HepG2 (cell line): ENCODE results near the gene COL5A1. TPM values are rescaled to one million over a fixed set of nuclear protein-coding genes. Genes with fewer than 3 reads are reported as not detected.

Experiments used
- ATAC-seq: fragments of 200-7000 bp; cut with Tn5 transposase; 3 replicates; pipeline ENCODE4 v1.9.1; 2020; ENCODE audit warnings: mild to moderate bottlenecking, moderate library complexity
- BruUV-seq: library from RNA; stranded (reverse); fragments of 400-500 nt; replicated peaks from 2 replicates; lab custom pipeline; 2021; lab: Mats Ljungman, UMichigan
- CTCF ChIA-PET: fragments of 300-600 bp; formaldehyde crosslinking; extraction: SDS; loops from one replicate; lab custom pipeline; 2021; ENCODE audit warnings: low total read pairs, inconsistent platforms, low intra/inter-chr PET ratio; lab: Yijun Ruan, JAX
- POLR2A ChIA-PET: fragments of 350-600 bp; sonication (Branson Sonifier 250); formaldehyde crosslinking; loops from one replicate; lab custom pipeline; 2020; ENCODE audit warnings: antibody characterized with exemption, inconsistent platforms; lab: Yijun Ruan, JAX
- DNase-seq: peaks from one replicate; pipeline ENCODE4 v3.0.0-alpha.2; 2015; ENCODE audit warnings: low spot score
- FAIRE-seq: peaks from 3 replicates; lab custom pipeline; 2011; peaks lifted over from hg19 to GRCh38; lab: Jason Lieb, UNC
- H2AFZ ChIP-seq: one replicate; pipeline ENCODE4 v1.6.1; 2011; ENCODE audit warnings: low read length, inconsistent platforms
- H3K27ac ChIP-seq: fragments of 300-600 bp; 3 replicates; pipeline ENCODE4 v1.8.0; 2011; ENCODE audit warnings: mixed run types, mild to moderate bottlenecking, mixed read lengths, low read length, inconsistent platforms; ENCODE audit not compliant: insufficient read depth; ENCODE audit errors: extremely low read length
- H3K27me3 ChIP-seq, 2 experiments: fragments of 200-600 bp in 1 of 2; 2 replicates in 1 of 2; 3 replicates in 1 of 2; pipeline versions ENCODE4 v1.6.0 to v1.8.0; 2011; ENCODE audit warnings: low read length in 2 of 2, mild to moderate bottlenecking in 2 of 2, moderate library complexity in 2 of 2, inconsistent platforms in 1 of 2; ENCODE audit not compliant: insufficient read depth in 2 of 2, control insufficient read depth in 1 of 2
- H3K36me3 ChIP-seq, 2 experiments: fragments of 200-600 bp in 1 of 2; replicated peaks in 1 of 2; 2 replicates in 1 of 2; 3 replicates in 1 of 2; pipeline versions ENCODE4 v1.5.1 to v1.8.0; 2011; ENCODE audit warnings: low read length in 2 of 2, inconsistent platforms in 1 of 2; ENCODE audit not compliant: insufficient read depth in 2 of 2, control insufficient read depth in 1 of 2
- H3K4me1 ChIP-seq: 2 replicates; pipeline ENCODE4 v1.5.1; 2012; ENCODE audit warnings: low read length, inconsistent platforms; ENCODE audit not compliant: insufficient read depth
- H3K4me2 ChIP-seq: 2 replicates; pipeline ENCODE4 v1.6.0; 2011; ENCODE audit warnings: low read depth, low read length, inconsistent platforms
- H3K4me3 ChIP-seq, 3 experiments: fragments of 200-600 bp in 1 of 3; sonication (generic), shearing (Covaris generic) in 1 of 3; replicated peaks in 1 of 3; 2 replicates each; pipeline ENCODE4 v1.5.1; 2011 to 2016; ENCODE audit warnings: low read length in 3 of 3, inconsistent platforms in 2 of 3, low read depth in 2 of 3, mild to moderate bottlenecking in 2 of 3, control low read depth in 1 of 3, mixed read lengths in 1 of 3; ENCODE audit not compliant: insufficient read depth in 1 of 3
- H3K79me2 ChIP-seq: one replicate; pipeline ENCODE4 v1.6.1; 2011; ENCODE audit warnings: low read length, inconsistent platforms; ENCODE audit not compliant: insufficient read depth
- H3K9ac ChIP-seq: 2 replicates; pipeline ENCODE4 v1.6.0; 2011; ENCODE audit warnings: mild to moderate bottlenecking, low read depth, low read length, inconsistent platforms; ENCODE audit not compliant: insufficient read depth
- H3K9me3 ChIP-seq: 2 replicates; pipeline ENCODE4 v1.5.1; 2012; ENCODE audit warnings: mild to moderate bottlenecking, low read length
- H4K20me1 ChIP-seq: 2 replicates; pipeline ENCODE4 v1.6.0; 2011; ENCODE audit warnings: inconsistent platforms, mild to moderate bottlenecking, low read length, moderate library complexity; ENCODE audit not compliant: insufficient read depth
- CEBPG ChIP-seq: IDR thresholded peaks from 2 replicates; pipeline ENCODE4 v1.6.1; 2016
- HHEX ChIP-seq: IDR thresholded peaks from 2 replicates; pipeline ENCODE4 v1.6.1; 2016; ENCODE audit warnings: control low read depth
- HMGXB3 ChIP-seq: sonication (generic); formaldehyde crosslinking; IDR thresholded peaks from 2 replicates; pipeline ENCODE4 v1.4.0; 2020; ENCODE audit warnings: missing genetic modification reagents, borderline replicate concordance
- KLF9 ChIP-seq: IDR thresholded peaks from 2 replicates; pipeline ENCODE4 v1.6.1; 2016; ENCODE audit warnings: low read depth
- MXD4 ChIP-seq: IDR thresholded peaks from 2 replicates; pipeline ENCODE4 v1.6.1; 2016; ENCODE audit warnings: mild to moderate bottlenecking, missing biosample characterization, missing genetic modification reagents
- NR1H2 ChIP-seq: sonication (generic); formaldehyde crosslinking; IDR thresholded peaks from 2 replicates; pipeline ENCODE4 v1.8.1; 2022; ENCODE audit warnings: low read depth, missing genetic modification reagents, borderline replicate concordance
- ZBTB39 ChIP-seq: sonication (generic); formaldehyde crosslinking; IDR thresholded peaks from 2 replicates; pipeline ENCODE4 v1.5.0; 2020; ENCODE audit warnings: missing genetic modification reagents
- ZBTB43 ChIP-seq: sonication (generic); formaldehyde crosslinking; conservative IDR thresholded peaks from 2 replicates; pipeline ENCODE4 v1.4.0; 2020; ENCODE audit warnings: missing genetic modification reagents
- ZEB1 ChIP-seq: IDR thresholded peaks from 2 replicates; pipeline ENCODE4 v1.6.1; 2012; ENCODE audit warnings: mild to moderate bottlenecking, low read depth, inconsistent platforms; ENCODE audit not compliant: insufficient replicate concordance
- ZNF160 ChIP-seq: sonication (generic); formaldehyde crosslinking; IDR thresholded peaks from 2 replicates; pipeline ENCODE4 v1.8.0; 2022; ENCODE audit warnings: mild to moderate bottlenecking, inconsistent platforms, missing genetic modification reagents
- ZNF234 ChIP-seq: sonication (generic); formaldehyde crosslinking; conservative IDR thresholded peaks from 2 replicates; pipeline ENCODE4 v1.5.1; 2020; ENCODE audit warnings: mild to moderate bottlenecking, missing genetic modification reagents
- ZNF251 ChIP-seq: sonication (generic); formaldehyde crosslinking; IDR thresholded peaks from 2 replicates; pipeline ENCODE4 v1.9.0; 2021; ENCODE audit warnings: mild to moderate bottlenecking, missing genetic modification reagents
- WGBS: methylation state at CpG from one replicate; pipeline ENCODE4 v1.1.6; 2017; ENCODE audit warnings: low lambda C conversion rate; 5-methylcytosine and 5-hydroxymethylcytosine counted together
- in situ Hi-C: cut with HindIII; loops from 2 replicates; pipeline ENCODE4 v1.10.0; 2017; ENCODE audit warnings: low pct_unique_long_range_greater_than_20kb; ENCODE audit not compliant: extremely low pct_ligation_motif_present
- intact Hi-C: fragments of 100-400 bp; cut with micrococcal nuclease; formaldehyde crosslinking; loops from one replicate; pipeline ENCODE4 v1.10.0; 2022; ENCODE audit not compliant: unreplicated experiment
- polyA plus RNA-seq, 8 experiments: library from polyadenylated mRNA; depleted of rRNA in 3 of 8; stranded (reverse) in 7 of 8; unstranded in 1 of 8; fragments of >200 nt; fragmentation: Illumina TruSeq in 4 of 8; extraction: Trizol in 4 of 8; gene quantifications; 2 replicates each; pipeline versions ENCODE4 v1.2.1 to v1.2.3, GENCODE V29; 2011 to 2016; ENCODE audit warnings: low read depth in 4 of 8, missing spikeins in 1 of 8, mixed read lengths in 1 of 8; ENCODE audit not compliant: insufficient read depth in 1 of 8
- total RNA-seq, 5 experiments: library from RNA; depleted of rRNA; stranded (reverse); fragments of >200 nt; fragmentation: Illumina TruSeq; extraction: Trizol; gene quantifications; 2 replicates each; pipeline ENCODE4 v1.2.3, GENCODE V29; 2016; ENCODE audit warnings: low read depth in 1 of 5
- TF ChIP-seq, protein P1 (sequence below): sonication (generic); formaldehyde crosslinking; IDR thresholded peaks from 2 replicates; pipeline ENCODE4 v1.5.1; 2020; ENCODE audit warnings: mild to moderate bottlenecking, missing genetic modification reagents, moderate library complexity
- TF ChIP-seq, protein P2 (sequence below): sonication (generic); formaldehyde crosslinking; IDR thresholded peaks from 2 replicates; pipeline ENCODE4 v1.9.0; 2021; ENCODE audit warnings: missing genetic modification reagents, mild to moderate bottlenecking, borderline replicate concordance

Gene COL5A1
- total and polyA plus RNA-seq, 2 of the 13 experiments (the other 11 are each of a cell fraction or from before 2014, with no cell fraction given): not detected

DNA sequence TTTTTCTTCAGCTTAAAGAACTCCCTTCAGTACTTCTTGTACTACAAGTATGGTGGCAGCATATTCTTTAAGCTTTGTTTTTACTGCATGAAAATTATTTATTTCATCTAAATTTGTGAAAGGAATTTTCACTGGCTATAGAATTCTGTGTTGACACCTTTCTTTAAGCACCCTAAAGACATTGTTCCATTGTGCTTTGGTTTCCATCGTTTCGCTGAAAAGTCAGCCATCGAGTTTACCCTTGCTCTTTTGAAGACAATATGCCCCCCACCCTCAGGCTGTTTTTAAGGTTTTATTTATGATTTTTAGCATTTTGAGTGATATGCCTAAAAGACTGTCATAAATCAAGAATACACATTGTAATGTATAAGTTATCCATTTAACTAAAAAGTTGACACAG lies 27.3 kb upstream of the COL5A1 start (continued):
- TF ChIP-seq ZBTB39: no peak

- intact Hi-C loops (no loop called here), in situ Hi-C loops (no loop called here)
- H3K4me3 ChIP-seq: no peak overlapping the region
- ChIA-PET POLR2A (no interaction called here), CTCF (no interaction called here)
- ATAC-seq (no peak), FAIRE-seq (no peak), DNase-seq (no peak)
- no peaks in the 10 kb centered on the region for H4K20me1 ChIP-seq
- BruUV-seq: no TSS peak
- no peaks in the 10 kb centered on the region for H3K36me3 ChIP-seq
- no peak overlapping the region for H3K9ac ChIP-seq
- no peaks in the 10 kb centered on the region for H3K79me2 ChIP-seq
- H3K9me3 ChIP-seq: peaks cover 22% of the 10 kb centered on the region
- no peaks in the 10 kb centered on the region for H3K4me1 ChIP-seq
- no peak overlapping the region for H3K27ac ChIP-seq
- WGBS: 33% methylated on average over 3 of the region's 3 CpGs
- no peak overlapping the region for H2AFZ ChIP-seq
- peaks cover 5 to 46% of the 10 kb centered on the region in 2 experiments; a peak in 4 of 5 replicates for H3K27me3 ChIP-seq
- no peak overlapping the region for H3K4me2 ChIP-seq
- no peak for TF ChIP-seq ZBTB43 (CRISPR knock-in tag)
- no peak for TF ChIP-seq HHEX
- TF ChIP-seq ZNF251: no peak
- TF ChIP-seq CEBPG (CRISPR knock-in tag): no peak
- no peak for TF ChIP-seq KLF9 (CRISPR knock-in tag)
- TF ChIP-seq ZEB1: no peak
- TF ChIP-seq, protein P1, sequence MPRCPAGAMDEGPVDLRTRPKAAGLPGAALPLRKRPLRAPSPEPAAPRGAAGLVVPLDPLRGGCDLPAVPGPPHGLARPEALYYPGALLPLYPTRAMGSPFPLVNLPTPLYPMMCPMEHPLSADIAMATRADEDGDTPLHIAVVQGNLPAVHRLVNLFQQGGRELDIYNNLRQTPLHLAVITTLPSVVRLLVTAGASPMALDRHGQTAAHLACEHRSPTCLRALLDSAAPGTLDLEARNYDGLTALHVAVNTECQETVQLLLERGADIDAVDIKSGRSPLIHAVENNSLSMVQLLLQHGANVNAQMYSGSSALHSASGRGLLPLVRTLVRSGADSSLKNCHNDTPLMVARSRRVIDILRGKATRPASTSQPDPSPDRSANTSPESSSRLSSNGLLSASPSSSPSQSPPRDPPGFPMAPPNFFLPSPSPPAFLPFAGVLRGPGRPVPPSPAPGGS (CRISPR knock-in tag): no peak
- TF ChIP-seq ZNF234 (CRISPR knock-in tag): no peak
- no peak for TF ChIP-seq NR1H2 (CRISPR knock-in tag)
- TF ChIP-seq, protein P2, sequence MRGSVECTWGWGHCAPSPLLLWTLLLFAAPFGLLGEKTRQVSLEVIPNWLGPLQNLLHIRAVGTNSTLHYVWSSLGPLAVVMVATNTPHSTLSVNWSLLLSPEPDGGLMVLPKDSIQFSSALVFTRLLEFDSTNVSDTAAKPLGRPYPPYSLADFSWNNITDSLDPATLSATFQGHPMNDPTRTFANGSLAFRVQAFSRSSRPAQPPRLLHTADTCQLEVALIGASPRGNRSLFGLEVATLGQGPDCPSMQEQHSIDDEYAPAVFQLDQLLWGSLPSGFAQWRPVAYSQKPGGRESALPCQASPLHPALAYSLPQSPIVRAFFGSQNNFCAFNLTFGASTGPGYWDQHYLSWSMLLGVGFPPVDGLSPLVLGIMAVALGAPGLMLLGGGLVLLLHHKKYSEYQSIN (CRISPR knock-in tag): no peak
- TF ChIP-seq ZNF160 (CRISPR knock-in tag): no peak
- no peak for TF ChIP-seq HMGXB3 (CRISPR knock-in tag)
- no peak for TF ChIP-seq MXD4 (CRISPR knock-in tag)
These were observed 25.3 kb upstream of the COL5A1 start for GRCh38 chr9:134616341-134616740.
